ENCODE results near the gene ST6GALNAC6.

ST6GALNAC6 gene

DNA sequence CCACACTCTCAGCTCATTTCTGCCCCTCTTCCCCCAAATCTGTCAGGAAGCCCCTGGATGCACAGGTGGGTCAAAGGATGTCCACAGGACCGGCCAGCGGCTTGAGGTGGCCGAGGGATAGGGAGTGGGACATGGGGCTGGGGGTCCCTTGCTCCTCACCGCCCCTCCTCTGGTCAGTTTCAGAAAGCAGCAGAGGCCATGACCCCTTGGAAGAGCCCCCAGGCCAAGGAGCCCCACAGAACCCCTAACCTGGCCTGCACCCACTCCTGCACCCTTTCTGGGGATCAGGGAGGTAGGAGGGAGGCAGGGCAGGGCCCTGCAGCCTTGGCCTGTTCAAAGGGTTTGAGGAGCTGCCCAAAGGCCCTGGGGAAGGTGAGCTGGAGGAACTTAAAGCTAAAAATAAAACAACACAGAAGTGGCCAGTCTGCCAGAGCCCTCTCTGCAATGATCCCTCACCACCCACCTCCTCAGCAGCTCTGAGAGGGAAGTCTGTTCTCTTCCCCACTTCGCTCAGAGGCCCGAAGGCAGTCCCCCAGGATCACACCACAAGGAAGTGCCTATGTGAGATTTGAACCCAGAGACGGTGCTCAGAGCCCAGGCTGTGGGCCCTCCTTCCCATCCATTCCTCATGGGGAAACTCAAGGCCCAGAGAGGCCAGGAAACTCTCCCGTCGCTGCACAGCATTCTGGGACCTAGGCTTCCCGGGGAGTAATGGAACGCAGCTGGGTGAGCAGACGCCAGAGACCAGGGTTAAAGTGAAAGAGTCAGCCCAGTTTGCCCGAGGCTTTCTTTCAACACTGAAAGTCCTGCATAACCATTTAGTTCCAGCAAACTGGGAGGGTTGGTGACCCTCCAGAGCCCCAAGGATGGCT lies 45.9 kb downstream of the ST6GALNAC6 start:
- Mint-ChIP-seq H3K36me3 (ENCODE audit: low read depth) (peaks cover 7% of the 10 kb centered on the region), H3K4me3 (no peak overlapping the region), H3K27me3 (ENCODE audit: low read depth, poor library complexity) (peaks cover 2% of the 10 kb centered on the region), H3K27ac (no peak overlapping the region), H3K4me1 (peaks cover 51% of the 10 kb centered on the region), H3K9me3 (peaks cover 15% of the 10 kb centered on the region)
- DNase-seq = no peak
- TF ChIP-seq, protein P1, sequence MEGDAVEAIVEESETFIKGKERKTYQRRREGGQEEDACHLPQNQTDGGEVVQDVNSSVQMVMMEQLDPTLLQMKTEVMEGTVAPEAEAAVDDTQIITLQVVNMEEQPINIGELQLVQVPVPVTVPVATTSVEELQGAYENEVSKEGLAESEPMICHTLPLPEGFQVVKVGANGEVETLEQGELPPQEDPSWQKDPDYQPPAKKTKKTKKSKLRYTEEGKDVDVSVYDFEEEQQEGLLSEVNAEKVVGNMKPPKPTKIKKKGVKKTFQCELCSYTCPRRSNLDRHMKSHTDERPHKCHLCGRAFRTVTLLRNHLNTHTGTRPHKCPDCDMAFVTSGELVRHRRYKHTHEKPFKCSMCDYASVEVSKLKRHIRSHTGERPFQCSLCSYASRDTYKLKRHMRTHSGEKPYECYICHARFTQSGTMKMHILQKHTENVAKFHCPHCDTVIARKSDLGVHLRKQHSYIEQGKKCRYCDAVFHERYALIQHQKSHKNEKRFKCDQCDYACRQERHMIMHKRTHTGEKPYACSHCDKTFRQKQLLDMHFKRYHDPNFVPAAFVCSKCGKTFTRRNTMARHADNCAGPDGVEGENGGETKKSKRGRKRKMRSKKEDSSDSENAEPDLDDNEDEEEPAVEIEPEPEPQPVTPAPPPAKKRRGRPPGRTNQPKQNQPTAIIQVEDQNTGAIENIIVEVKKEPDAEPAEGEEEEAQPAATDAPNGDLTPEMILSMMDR (IDR thresholded peaks at IDR 0.05) = no peak

DNA sequence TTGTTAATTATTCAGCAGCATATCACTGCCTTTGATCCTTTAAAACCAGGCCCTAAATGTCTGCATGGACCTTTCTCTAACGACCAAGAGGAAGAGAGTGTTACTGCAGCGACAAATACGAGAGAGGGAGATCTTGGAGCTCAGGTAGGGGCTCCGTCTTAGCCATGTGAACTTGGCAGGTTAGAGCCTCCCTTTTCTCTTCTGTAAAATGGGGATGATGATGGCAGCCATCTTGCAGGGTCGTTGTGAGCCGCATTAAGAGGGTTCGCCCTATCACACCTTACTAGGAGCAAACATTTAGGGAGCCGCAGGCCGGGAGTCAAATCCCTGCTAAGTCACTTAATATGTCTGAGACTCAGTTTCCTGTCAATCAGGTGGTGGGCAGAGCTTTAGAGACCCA lies 46.6 kb downstream of the ST6GALNAC6 start:
- H3K27ac Mint-ChIP-seq = no peak overlapping the region

DNA sequence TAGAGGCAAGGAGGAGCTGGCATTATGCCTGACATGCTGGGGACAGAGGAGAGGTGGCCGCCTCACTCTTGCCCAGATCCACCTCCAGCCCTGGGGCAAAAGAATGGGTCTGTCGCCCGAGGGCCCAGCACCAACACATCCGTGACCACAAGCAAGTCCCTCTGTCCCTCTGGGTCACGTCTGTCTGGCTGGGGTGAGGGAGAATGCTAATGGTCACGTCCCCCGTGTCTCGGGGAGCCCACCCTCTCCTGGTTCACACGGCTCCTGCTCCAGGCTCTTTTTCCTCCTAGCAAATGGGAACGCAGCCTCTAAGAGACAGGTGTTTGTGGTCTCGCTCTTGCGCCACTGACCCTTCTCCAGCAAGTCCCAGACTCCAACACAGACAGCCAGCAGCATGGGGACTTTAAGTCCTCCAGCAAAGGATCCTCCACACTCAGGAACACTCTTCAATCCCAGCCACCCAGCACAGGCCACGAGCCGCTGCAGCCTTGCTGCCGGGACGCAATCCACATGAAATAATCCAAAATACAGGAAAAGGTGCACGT lies 49.0 kb downstream of the ST6GALNAC6 start:
- Mint-ChIP-seq H3K9me3 (peaks cover 17% of the 10 kb centered on the region), H3K27me3 (ENCODE audit: low read depth, poor library complexity) (peaks cover 5% of the 10 kb centered on the region), H3K4me3 (no peak overlapping the region), H3K4me1 (peaks cover 45% of the 10 kb centered on the region), H3K27ac (no peak overlapping the region), H3K36me3 (ENCODE audit: low read depth) (peaks cover 7% of the 10 kb centered on the region)
- no peak for DNase-seq
- TF ChIP-seq, protein P1 (IDR thresholded peaks at IDR 0.05) = no peak

More for the DNA sequence above, 46.6 kb downstream of the ST6GALNAC6 start:
- no peak overlapping the region for H3K4me3 Mint-ChIP-seq
- H3K27me3 Mint-ChIP-seq (ENCODE audit: low read depth, poor library complexity) = peaks cover 2% of the 10 kb centered on the region
- TF ChIP-seq, protein P1 (IDR thresholded peaks at IDR 0.05) = no peak
- peaks cover 52% of the 10 kb centered on the region for H3K4me1 Mint-ChIP-seq
- peaks cover 17% of the 10 kb centered on the region for H3K9me3 Mint-ChIP-seq
- H3K36me3 Mint-ChIP-seq (ENCODE audit: low read depth) = peaks cover 7% of the 10 kb centered on the region
- DNase-seq = no peak

DNA sequence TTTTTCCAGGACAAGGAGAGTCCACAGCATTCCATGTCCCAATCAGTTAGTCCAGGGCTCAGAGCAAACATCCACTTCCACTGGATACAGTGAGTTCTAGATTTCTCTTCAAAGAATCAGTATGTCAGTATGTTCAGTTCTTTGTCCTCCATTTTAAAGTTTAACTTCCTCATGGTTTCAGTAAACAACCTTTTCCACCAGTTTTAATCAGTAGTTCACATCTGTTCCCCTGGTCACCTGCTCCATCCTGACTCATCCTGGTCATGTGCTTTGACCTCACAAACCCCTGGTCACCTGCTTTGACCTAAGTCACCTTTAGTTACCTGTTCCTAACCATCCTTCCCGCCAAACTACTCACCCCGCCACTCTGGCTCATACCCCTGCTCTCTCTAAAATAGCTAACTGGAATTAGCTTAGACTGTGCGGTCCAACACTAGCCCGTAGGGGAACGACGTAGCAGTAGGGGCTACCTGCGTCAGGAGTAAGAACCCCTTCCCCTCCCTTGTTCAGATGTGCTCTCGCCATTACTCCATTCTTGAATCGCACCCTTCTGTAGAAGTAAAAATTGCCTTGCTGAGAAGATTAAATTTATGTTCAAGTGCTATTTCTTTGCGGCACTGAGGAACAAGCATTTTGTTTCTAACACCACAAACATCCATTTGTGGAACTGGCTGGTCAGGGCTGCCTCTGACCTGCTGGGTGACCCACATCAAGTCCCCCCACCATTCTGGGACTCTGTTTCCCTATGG lies 50.5 kb downstream of the ST6GALNAC6 start:
- DNase-seq = no peak
- H3K36me3 Mint-ChIP-seq (ENCODE audit: low read depth) = peaks cover 7% of the 10 kb centered on the region
- peaks cover 5% of the 10 kb centered on the region for H3K27me3 Mint-ChIP-seq (ENCODE audit: low read depth, poor library complexity)
- TF ChIP-seq, protein P1 (IDR thresholded peaks at IDR 0.05) = no peak
- peak overlapping the region; percentile 71 for H3K27ac Mint-ChIP-seq
- peaks cover 17% of the 10 kb centered on the region for H3K9me3 Mint-ChIP-seq
- no peak overlapping the region for H3K4me3 Mint-ChIP-seq
- peaks cover 52% of the 10 kb centered on the region for H3K4me1 Mint-ChIP-seq

DNA sequence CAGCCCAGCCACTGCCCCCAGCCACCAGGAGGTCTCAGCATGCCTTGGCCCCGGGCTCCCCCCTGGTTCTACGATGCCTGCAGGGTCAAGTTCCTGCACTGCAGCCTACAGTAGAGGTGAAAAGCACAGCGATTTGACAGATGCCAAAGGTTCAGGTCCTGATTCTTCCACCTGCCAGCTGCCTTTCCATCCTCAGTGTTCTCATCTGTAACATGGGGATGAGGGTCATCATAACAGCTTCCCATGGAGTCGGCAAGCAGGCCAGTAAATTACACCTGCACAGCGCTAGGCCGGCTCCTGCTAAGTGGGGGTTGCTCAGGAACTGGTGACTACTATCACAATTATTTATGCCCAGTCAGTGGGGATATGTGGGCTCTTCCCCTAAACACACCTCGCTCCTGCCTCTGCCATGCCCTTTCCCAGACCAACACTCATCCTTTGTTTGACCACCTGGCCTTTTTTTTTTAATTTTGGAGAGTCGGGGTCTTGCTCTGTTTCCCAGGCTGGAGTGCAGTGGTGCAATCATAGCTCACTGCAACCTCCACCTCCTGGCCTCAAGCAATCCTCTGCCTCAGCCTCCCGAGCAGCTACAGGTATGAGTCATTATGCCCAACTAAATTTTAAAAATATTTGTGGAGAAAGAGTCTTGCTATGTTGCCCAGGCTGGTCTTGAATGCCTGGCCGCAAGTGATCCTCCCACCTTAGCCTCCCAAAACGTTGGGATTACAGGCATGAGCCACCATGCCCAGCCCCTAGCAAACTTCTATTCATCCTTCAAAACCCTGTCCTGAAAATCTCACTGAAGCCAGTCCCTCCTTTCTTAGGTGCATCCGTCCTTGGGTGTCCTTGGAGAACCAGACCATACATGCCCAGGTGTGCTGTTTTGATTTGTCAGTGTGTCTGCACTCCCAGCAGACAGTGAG lies 51.3 kb downstream of the ST6GALNAC6 start:
- no peak for DNase-seq
- Mint-ChIP-seq H3K9me3 (peaks cover 17% of the 10 kb centered on the region), H3K36me3 (ENCODE audit: low read depth) (peaks cover 7% of the 10 kb centered on the region), H3K27me3 (ENCODE audit: low read depth, poor library complexity) (peaks cover 5% of the 10 kb centered on the region), H3K4me3 (no peak overlapping the region), H3K4me1 (peaks cover 49% of the 10 kb centered on the region), H3K27ac (no peak overlapping the region)
- TF ChIP-seq, protein P1 (IDR thresholded peaks at IDR 0.05) = no peak
